Activated T-helper 1 cell treated with anti-CD3 and anti-CD28 coated beads, Interleukin-12 subunit alpha, Interleukin-12 subunit beta, Interleukin-2, Interleukin-4 antibody, amounts not matched to agents 30 ng/mL and 10 ng/mL and 1 ng/mL, durations not matched to agents 14 hours and 24 hours and 36 hours (primary cell): ENCODE results near the gene TMEM176B. TPM values are rescaled to one million over a fixed set of nuclear protein-coding genes. Genes with fewer than 3 reads are reported as not detected.

ENCODE experiments used
- DNase-seq: peaks from one replicate; pipeline ENCODE4 v3.0.0; 2021; ENCODE audit warnings: low spot score
- H3K27ac Mint-ChIP-seq: one replicate; pipeline ENCODE4 v1.8.0; 2021; ENCODE audit warnings: mild to moderate bottlenecking, mixed read lengths
- H3K27me3 Mint-ChIP-seq: one replicate; pipeline ENCODE4 v1.8.0; 2022; ENCODE audit warnings: mild to moderate bottlenecking, moderate library complexity, mixed read lengths; ENCODE audit not compliant: insufficient read depth
- H3K36me3 Mint-ChIP-seq: one replicate; pipeline ENCODE4 v1.8.0; 2021; ENCODE audit warnings: low read depth, mixed read lengths
- H3K4me1 Mint-ChIP-seq: one replicate; pipeline ENCODE4 v1.8.0; 2021; ENCODE audit warnings: low read depth, mixed read lengths
- H3K4me3 Mint-ChIP-seq: one replicate; pipeline ENCODE4 v1.8.0; 2021; ENCODE audit warnings: mild to moderate bottlenecking, moderate library complexity, mixed read lengths
- H3K9me3 Mint-ChIP-seq: one replicate; pipeline ENCODE4 v1.8.0; 2021; ENCODE audit warnings: mixed read lengths
- intact Hi-C: fragments of 100-400 bp; cut with micrococcal nuclease; formaldehyde crosslinking; loops from one replicate; pipeline ENCODE4 v1.15.1; 2024
- total RNA-seq: library from RNA; stranded (reverse); gene quantifications from 2 replicates; pipeline ENCODE4 v1.2.3, GENCODE V29; 2022

The TMEM176B gene
- total RNA-seq, 1 donor from 2014 or later: not detected

DNA sequence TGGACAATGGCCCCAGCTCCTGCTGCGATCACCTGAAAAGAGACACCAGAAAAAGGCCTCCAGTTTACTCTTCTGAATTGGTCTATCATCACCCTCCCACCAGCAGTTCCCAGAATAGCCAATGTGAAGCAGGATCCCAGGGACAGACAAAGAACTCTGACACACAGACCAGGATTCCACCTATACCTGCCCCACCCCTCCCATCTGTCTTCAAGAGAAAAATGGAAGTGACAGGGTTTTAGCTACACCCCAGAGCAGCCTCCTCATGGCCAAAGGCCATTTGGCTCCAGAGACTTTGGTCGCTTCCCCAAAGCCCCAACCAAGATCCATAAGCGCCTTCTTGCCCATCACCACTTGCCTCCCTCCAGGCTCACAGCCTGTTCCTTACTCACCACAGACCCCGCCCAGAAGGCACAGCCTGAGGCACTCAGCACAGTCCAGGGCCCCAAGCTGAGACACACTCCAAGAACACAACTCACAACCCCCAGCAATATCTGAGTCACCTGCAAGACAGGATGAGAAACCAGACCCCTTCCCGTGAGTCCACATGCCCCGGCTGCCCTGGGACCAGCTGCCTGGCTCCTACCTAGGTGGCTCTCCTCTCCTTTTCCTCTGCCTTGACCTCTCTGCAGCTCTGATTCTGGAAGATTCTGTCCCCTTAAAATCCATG is 6.5 kb downstream of the TMEM176B start:
- no peaks in the 10 kb centered on the region for H3K36me3 Mint-ChIP-seq
- intact Hi-C loops: no loop called here

DNA sequence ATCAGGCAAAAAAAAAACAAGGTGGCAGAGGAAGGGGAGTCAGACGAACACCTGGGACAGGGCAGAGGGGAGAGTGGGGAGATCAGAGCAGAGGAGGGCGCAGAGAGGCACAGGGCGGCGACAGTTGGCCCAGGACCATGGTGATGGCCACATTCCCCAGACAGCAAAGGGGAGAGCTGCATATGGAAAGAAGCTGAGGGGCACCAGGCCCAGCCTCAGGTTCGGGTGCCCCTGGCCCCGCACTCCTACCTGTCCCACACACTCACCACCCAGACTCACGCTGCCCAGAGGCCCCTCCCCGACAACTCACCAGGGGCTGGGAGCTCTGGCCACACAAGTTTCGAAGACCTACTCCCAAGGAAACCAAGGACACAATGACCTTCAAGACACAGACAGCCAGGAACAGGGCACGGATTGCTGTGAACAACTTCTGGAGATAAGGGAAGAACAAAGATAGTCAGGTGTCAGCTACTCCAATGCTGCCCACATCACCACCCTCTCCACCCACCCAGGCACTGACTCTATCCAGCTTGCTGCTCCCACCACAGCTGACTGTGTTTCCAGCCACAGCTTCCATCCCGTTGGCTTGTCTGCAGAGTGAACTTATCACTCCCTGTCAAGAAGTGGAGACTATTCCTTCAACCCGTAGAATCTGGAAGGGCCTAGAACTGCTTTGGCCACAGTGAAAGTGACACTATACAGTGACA is 8.3 kb downstream of the TMEM176B start:
- Mint-ChIP-seq H3K27me3 (peaks cover 14% of the 10 kb centered on the region), H3K4me1 (no peaks in the 10 kb centered on the region), H3K36me3 (no peaks in the 10 kb centered on the region), H3K4me3 (no peak overlapping the region), H3K9me3 (no peaks in the 10 kb centered on the region), H3K27ac (peak overlapping the region; percentile 37)
- intact Hi-C loops: no loop called here
- no peak for DNase-seq

More for the DNA sequence above, 6.5 kb downstream of the TMEM176B start:
- Mint-ChIP-seq H3K4me1 (no peaks in the 10 kb centered on the region), H3K27me3 (peaks cover 26% of the 10 kb centered on the region), H3K4me3 (no peak overlapping the region), H3K9me3 (no peaks in the 10 kb centered on the region), H3K27ac (no peak overlapping the region)
- no peak for DNase-seq

DNA sequence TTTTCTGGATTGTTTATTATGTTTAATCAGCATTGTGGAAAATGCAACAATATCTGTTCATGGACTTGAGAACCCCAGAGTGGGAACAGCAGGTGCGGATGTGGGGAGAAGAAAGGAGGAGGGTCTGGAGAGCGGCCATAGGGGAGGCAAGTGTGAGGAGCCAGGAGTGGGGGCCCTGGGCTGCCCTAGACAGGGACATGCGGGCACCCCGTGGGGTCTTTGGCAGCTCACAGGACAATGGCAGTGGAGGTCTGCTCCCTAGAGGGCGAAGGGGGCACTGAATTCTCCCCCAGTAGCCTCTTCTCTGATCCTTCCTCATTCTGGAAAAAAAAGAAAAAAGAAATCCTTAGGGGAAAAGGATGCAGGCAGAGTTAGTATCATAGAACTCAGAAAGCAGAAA is 8.9 kb downstream of the TMEM176B start:
- intact Hi-C loops: no loop called here
- H3K4me1 Mint-ChIP-seq: no peaks in the 10 kb centered on the region
- no peaks in the 10 kb centered on the region for H3K9me3 Mint-ChIP-seq
- no peaks in the 10 kb centered on the region for H3K36me3 Mint-ChIP-seq
- H3K4me3 Mint-ChIP-seq: no peak overlapping the region
- no peak for DNase-seq
- peak overlapping the region; percentile 37 for H3K27ac Mint-ChIP-seq
- H3K27me3 Mint-ChIP-seq: peaks cover 13% of the 10 kb centered on the region

DNA sequence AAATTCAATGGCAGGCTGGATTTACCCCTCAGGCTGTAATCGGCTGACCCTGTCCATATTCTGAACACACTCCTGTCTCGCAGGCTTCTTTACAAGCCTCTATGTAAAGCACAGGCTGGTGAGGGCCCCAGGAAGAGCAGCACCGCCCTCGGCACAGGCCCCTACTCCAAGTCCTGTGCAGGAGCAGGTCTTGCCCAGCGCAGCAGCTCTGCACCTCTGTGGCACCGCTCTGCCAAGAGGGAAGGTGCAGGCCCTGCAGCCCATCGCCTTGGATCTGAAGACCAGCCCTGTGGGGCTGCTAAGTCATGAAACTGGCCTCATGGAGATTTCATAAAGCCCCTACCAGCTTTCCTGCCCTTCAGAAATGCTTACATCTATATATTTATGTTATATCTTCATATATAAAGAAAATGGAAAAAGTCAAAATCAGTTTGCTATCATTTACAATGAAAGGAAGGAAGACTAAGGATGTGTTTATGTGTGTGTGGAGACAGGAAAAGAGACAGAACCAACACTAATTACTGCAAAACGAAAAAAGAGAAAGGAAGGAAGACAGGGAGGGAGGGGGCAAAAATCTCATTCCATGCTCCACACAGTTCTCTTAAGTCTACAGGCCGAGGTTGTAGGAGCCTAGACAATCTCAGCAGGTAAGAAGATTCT is 9.6 kb downstream of the TMEM176B start:
- Mint-ChIP-seq H3K9me3 (no peaks in the 10 kb centered on the region), H3K27me3 (peaks cover 13% of the 10 kb centered on the region), H3K27ac (no peak overlapping the region), H3K4me1 (peaks cover 5% of the 10 kb centered on the region), H3K36me3 (no peaks in the 10 kb centered on the region), H3K4me3 (no peak overlapping the region)
- no peak for DNase-seq
- intact Hi-C loops: no loop called here

DNA sequence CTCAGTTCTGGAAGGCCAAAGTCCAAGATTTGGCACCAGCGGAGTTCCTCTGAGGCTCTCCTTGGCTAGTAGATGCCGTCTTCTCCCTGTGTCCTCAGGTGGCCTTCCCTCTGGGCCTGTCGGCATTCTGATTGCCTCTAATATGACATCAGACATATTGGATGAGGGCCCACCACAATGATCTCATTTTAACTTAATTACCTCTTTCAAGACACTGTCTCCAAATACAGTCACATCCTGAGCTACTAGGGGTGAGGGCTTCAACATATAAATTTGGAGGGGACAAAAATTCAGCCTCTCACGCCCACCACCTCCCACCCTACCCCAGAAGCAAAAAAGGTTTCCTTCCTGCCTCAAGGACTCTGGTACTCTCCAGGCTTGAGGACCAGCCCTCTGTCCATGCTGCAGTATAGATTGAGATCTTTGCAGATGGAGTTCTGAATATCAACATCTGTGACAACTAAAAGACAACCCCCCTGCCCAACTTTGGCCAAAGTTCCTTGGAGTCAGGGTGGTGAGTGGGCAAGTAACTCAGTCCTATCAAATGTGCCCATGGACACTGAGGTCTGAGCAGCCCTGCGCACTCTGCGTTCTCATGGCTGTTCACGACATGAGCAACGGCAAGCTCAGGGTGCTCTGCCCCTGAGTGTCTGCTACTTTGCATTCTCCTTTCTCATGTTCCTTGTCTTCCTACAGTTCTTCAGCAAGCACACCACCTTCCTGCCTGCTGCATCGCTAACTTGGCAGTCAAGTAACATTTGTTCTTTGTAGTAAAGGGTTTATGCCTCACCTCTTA is 11.5 kb downstream of the TMEM176B start:
- Mint-ChIP-seq H3K4me1 (peaks cover 5% of the 10 kb centered on the region), H3K27ac (no peak overlapping the region), H3K4me3 (no peak overlapping the region), H3K36me3 (no peaks in the 10 kb centered on the region), H3K27me3 (peaks cover 16% of the 10 kb centered on the region), H3K9me3 (no peaks in the 10 kb centered on the region)
- intact Hi-C loops: no loop called here
- no peak for DNase-seq

DNA sequence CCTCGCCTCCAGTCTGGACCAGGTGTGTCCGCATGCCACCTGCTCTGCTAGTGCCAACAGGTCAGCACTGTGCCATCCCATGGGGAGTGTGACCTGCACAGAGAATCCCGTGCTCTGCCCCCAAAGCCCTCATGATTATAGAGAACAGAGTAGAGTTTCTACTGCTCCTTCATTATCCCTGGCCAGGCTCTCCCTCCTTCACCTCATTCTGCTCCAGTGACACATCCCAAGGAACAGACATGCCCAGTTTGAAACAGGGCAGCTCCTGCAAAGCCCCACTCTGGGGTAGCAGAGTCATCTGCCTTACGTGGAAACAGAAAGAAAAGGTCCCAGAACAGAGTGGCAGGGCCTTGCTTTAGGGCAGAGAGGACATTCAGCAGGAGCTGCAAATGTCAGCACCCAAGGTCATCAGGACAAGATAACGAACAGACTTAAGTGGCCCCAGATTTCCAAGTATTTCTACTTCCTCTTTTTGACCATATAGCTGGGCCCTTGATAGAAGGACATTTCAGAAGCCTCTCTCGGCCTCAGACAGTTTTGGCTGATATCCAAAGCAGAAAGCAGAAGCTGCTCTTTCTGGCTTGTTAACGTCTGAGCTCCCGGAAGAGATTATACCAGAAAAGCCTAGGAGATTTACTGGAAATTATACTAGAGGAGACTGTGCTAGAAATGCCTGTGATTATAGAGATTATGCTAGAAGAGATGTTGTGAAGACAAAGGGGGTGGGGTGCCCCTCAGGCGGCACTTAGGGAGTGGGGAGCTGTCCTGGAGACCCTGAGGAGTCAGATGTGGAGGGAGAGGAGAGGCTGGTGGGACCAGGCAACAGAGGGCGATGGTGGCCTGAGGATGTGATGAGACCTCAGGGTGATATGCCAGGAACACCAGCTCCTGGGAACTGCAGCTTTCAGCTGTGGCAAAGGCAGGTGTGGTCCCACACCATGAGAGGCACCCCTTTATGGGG is 12.6 kb downstream of the TMEM176B start:
- intact Hi-C loops: no loop called here
- Mint-ChIP-seq H3K4me1 (peaks cover 5% of the 10 kb centered on the region), H3K27me3 (peaks cover 19% of the 10 kb centered on the region), H3K27ac (no peak overlapping the region), H3K36me3 (no peaks in the 10 kb centered on the region), H3K9me3 (no peaks in the 10 kb centered on the region), H3K4me3 (no peak overlapping the region)
- DNase-seq: no peak

DNA sequence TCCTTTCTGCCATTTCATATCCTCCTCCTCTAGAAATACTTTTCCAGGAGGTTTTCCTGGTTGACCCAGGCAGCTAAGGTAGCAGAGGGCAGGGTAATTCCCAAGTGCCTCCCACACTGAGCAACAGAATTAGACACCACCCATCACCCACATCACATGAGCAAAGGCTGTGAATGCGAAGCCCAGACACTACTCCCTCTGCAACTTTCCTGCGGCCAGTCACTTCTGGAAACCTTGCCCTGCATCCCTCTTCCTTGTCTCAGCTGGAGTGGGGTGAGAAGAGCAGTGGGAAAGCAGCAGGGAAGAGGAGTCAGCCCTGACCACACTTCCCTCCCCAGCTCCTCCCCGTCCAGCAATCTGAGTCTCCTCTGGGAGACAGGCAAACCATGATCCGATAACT is 15.2 kb downstream of the TMEM176B start:
- no peaks in the 10 kb centered on the region for H3K36me3 Mint-ChIP-seq
- H3K27me3 Mint-ChIP-seq: peaks cover 19% of the 10 kb centered on the region
- no peak overlapping the region for H3K4me3 Mint-ChIP-seq
- peaks cover 14% of the 10 kb centered on the region for H3K4me1 Mint-ChIP-seq
- H3K27ac Mint-ChIP-seq: no peak overlapping the region
- DNase-seq: no peak
- H3K9me3 Mint-ChIP-seq: no peaks in the 10 kb centered on the region
- intact Hi-C loops: loop anchor here (5.0 kb wide), 1 partner anchor 112 kb away; no protein-coding TSS in a partner anchor

DNA sequence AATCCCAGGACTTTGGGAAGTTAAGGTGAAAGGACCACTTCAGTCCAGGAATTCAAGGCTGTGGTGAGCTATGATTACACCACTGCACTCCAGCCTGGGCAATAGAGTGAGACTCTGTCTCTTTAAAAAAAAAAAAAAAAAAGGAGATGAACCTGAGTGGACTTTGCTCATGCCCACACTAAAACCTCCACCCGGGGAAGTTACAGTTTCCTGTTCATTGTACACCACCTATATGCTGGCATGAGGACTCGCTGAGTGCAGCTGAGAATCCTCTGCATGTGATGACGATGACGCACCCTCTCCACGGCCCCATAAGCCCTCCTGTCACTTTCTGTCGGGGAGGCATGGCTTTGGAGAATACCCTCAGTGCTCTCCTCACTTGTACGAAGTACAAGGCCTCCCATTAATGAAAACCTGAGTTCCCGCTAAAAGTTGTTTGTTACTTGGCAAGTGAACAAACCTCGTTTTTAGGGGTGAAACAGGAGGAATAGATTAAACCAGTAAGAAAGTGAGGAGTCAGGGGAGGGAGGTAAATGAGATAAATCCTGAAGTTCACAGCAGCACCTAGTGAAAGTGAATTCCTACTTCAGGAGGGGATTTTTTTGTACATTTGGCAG is 15.9 kb downstream of the TMEM176B start:
- intact Hi-C loops: loop anchor here (5.0 kb wide), 1 partner anchor 113 kb away; no protein-coding TSS in a partner anchor
- no peaks in the 10 kb centered on the region for H3K36me3 Mint-ChIP-seq
- no peak for DNase-seq
- H3K27ac Mint-ChIP-seq: no peak overlapping the region
- peaks cover 17% of the 10 kb centered on the region for H3K27me3 Mint-ChIP-seq
- H3K9me3 Mint-ChIP-seq: no peaks in the 10 kb centered on the region
- H3K4me1 Mint-ChIP-seq: peaks cover 14% of the 10 kb centered on the region
- no peak overlapping the region for H3K4me3 Mint-ChIP-seq

DNA sequence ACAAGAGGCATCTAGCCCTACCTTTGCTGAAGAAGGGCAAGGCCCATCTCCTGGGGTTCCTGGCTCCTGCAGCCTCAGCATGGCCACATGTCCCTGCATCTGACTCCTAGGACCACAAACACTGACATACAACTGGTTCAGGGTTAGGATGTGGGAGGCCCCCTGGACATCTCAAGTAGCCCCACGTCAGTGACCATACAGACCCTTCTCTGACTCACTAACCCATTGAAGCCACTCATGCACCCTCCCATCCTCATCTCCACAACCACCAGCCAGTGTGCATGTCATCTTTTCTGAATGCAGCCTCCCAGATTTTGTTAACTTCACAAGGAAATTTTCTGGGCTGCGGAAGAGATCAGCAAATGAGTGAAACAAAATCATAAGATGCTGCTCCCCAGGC is 18.2 kb downstream of the TMEM176B start:
- peaks cover 23% of the 10 kb centered on the region for H3K27me3 Mint-ChIP-seq

DNA sequence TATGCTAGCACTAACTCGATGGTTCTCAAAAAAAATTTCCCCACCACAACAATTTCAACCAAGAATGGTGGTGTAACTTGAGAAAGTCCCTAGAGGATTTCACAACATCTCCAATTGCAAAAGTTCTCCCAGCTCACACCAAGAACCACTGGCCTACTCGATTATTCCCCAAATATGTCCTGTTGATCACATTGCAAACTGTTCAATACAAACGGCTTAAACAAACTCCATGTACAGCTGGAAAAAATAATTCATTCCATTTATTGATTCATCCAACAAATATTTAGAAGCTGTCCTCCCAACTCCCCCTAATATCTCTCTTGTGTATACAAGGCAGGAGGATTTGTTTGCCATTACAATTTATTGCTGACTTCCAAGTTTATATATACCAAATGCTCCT is 19.1 kb downstream of the TMEM176B start:
- peaks cover 14% of the 10 kb centered on the region for H3K4me1 Mint-ChIP-seq
- H3K4me3 Mint-ChIP-seq: no peak overlapping the region
- DNase-seq: no peak
- H3K27ac Mint-ChIP-seq: no peak overlapping the region
- H3K9me3 Mint-ChIP-seq: no peaks in the 10 kb centered on the region
- intact Hi-C loops: loop anchor here (5.0 kb wide), 1 partner anchor 116 kb away; no protein-coding TSS in a partner anchor
- no peaks in the 10 kb centered on the region for H3K36me3 Mint-ChIP-seq
- H3K27me3 Mint-ChIP-seq: peaks cover 27% of the 10 kb centered on the region

More for the DNA sequence above, 18.2 kb downstream of the TMEM176B start:
- intact Hi-C loops: loop anchor here (5.0 kb wide), 1 partner anchor 115 kb away; no protein-coding TSS in a partner anchor
- H3K36me3 Mint-ChIP-seq: no peaks in the 10 kb centered on the region
- H3K4me3 Mint-ChIP-seq: no peak overlapping the region
- no peaks in the 10 kb centered on the region for H3K9me3 Mint-ChIP-seq
- no peak overlapping the region for H3K27ac Mint-ChIP-seq
- DNase-seq: no peak
- peaks cover 14% of the 10 kb centered on the region for H3K4me1 Mint-ChIP-seq

DNA sequence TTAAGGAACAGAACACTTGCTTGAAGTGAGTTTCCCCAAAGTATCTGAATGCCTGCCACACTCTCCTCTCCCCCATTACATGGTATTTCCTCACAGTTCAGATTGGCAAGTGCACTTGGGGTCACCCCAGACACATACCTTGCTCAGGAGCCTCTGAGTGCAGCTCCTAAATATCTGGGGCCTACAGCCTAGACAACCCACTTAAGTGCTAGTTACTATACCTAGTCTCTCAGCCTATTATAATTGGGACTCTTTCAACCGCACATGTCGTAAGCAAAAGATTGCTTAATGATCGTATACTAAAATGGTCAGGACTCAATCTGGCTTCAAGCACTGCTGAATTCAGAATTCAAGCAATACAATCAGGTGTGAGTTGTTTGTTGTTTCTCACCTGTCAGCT is 19.9 kb downstream of the TMEM176B start:
- H3K4me3 Mint-ChIP-seq: no peak overlapping the region
- no peaks in the 10 kb centered on the region for H3K36me3 Mint-ChIP-seq
- no peak overlapping the region for H3K27ac Mint-ChIP-seq
- intact Hi-C loops: loop anchor here (5.0 kb wide), 1 partner anchor 117 kb away; no protein-coding TSS in a partner anchor
- peaks cover 29% of the 10 kb centered on the region for H3K27me3 Mint-ChIP-seq
- no peak for DNase-seq
- peaks cover 9% of the 10 kb centered on the region for H3K4me1 Mint-ChIP-seq
- H3K9me3 Mint-ChIP-seq: no peaks in the 10 kb centered on the region
